Sigmoid colon (tissue), 4 donors: ENCODE measurements around the gene TENM3.

Experiments used
- EP300 ChIP-seq, 4 donors: sonication (generic); formaldehyde crosslinking; IDR thresholded peaks; one replicate each; pipeline ENCODE4 v1.6.1; 2017; ENCODE audit warnings: antibody characterized with exemption in 4 of 4
- POLR2A ChIP-seq, 2 donors: fragments of 450-650 bp; IDR thresholded peaks; one replicate each; pipeline ENCODE4 v1.6.1; 2016; ENCODE audit warnings: antibody characterized with exemption in 2 of 2, mild to moderate bottlenecking in 2 of 2, moderate library complexity in 2 of 2
- TF ChIP-seq, protein P1 (sequence below), 4 experiments: fragments of 450-650 bp in 3 of 4; fragments of 200-600 bp in 1 of 4; IDR thresholded peaks; one replicate each; pipeline ENCODE4 v1.5.1; 2016 to 2019; ENCODE audit warnings: antibody characterized with exemption in 4 of 4, mild to moderate bottlenecking in 3 of 4, moderate library complexity in 2 of 4

DNA sequence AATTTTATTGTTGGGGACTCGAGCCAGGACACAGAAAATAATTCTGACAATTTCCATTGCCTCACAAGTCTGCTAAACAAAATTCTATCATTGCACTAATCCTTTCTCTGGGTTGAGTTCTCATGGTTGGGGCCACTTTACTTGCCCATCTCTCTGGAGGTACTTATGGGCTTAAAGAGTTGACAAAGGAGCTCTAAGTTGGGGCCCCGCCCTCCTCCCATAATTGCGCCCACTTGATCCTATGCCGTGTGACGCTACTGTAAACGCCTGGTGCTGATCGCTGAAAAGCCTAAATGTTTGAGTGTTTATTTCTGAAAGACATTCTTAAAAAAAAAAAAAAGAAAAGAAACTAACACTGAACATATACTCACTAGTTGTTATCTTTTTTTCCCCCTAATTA lies 103.0 kb downstream of the TENM3 start:
- TF ChIP-seq EP300 (IDR thresholded peaks at IDR 0.05) (no peak), POLR2A (IDR thresholded peaks at IDR 0.05) (no peak)
- TF ChIP-seq, protein P1, sequence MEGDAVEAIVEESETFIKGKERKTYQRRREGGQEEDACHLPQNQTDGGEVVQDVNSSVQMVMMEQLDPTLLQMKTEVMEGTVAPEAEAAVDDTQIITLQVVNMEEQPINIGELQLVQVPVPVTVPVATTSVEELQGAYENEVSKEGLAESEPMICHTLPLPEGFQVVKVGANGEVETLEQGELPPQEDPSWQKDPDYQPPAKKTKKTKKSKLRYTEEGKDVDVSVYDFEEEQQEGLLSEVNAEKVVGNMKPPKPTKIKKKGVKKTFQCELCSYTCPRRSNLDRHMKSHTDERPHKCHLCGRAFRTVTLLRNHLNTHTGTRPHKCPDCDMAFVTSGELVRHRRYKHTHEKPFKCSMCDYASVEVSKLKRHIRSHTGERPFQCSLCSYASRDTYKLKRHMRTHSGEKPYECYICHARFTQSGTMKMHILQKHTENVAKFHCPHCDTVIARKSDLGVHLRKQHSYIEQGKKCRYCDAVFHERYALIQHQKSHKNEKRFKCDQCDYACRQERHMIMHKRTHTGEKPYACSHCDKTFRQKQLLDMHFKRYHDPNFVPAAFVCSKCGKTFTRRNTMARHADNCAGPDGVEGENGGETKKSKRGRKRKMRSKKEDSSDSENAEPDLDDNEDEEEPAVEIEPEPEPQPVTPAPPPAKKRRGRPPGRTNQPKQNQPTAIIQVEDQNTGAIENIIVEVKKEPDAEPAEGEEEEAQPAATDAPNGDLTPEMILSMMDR (IDR thresholded peaks at IDR 0.05), result no peak
